GM23338 (cell line): ENCODE results near the gene CD7. TPM values are rescaled to one million over a fixed set of nuclear protein-coding genes. Genes with fewer than 3 reads are reported as not detected.
A peak's percentile ranks its signal among the peaks of the same experiment; 100 is the strongest.

Experiments used
- ATAC-seq: fragments of 200-7000 bp; cut with Tn5 transposase; 3 replicates; pipeline ENCODE4 v1.9.1; 2020
- DNase-seq: peaks from one replicate; pipeline ENCODE4 v3.0.0-alpha.2; 2015; ENCODE audit warnings: low spot score
- H2AFZ ChIP-seq: fragments of 200-600 bp; sonication (generic); 2 replicates; pipeline ENCODE4 v1.8.0; 2016; ENCODE audit warnings: antibody characterized with exemption, mild to moderate bottlenecking, moderate library complexity
- H3F3A ChIP-seq: fragments of 200-600 bp; sonication (generic); replicated peaks from 2 replicates; pipeline ENCODE4 v1.8.0; 2017; ENCODE audit warnings: antibody characterized with exemption, mixed run types, low read depth
- H3K27ac ChIP-seq: fragments of 200-600 bp; sonication (generic); 2 replicates; pipeline ENCODE4 v1.6.1; 2016; ENCODE audit warnings: low read depth
- H3K27me3 ChIP-seq: fragments of 200-600 bp; sonication (generic); 2 replicates; pipeline ENCODE4 v1.8.0; 2016; ENCODE audit warnings: mild to moderate bottlenecking, mixed run types, moderate library complexity; ENCODE audit not compliant: insufficient read depth
- H3K36me3 ChIP-seq: fragments of 200-600 bp; sonication (generic); 2 replicates; pipeline ENCODE4 v1.8.0; 2016; ENCODE audit warnings: mild to moderate bottlenecking; ENCODE audit not compliant: insufficient read depth
- H3K4me1 ChIP-seq: fragments of 200-600 bp; sonication (generic); 2 replicates; pipeline ENCODE4 v1.8.0; 2016; ENCODE audit warnings: mild to moderate bottlenecking, moderate library complexity; ENCODE audit not compliant: insufficient read depth
- H3K4me2 ChIP-seq: fragments of 200-600 bp; sonication (generic); 2 replicates; pipeline ENCODE4 v1.7.1; 2017; ENCODE audit warnings: mixed run types
- H3K4me3 ChIP-seq: fragments of 200-600 bp; sonication (generic); 2 replicates; pipeline ENCODE4 v1.6.1; 2016; ENCODE audit warnings: mixed run types
- H3K79me2 ChIP-seq: fragments of 200-600 bp; sonication (generic); replicated peaks from 2 replicates; pipeline ENCODE4 v1.8.0; 2017; ENCODE audit warnings: mild to moderate bottlenecking; ENCODE audit not compliant: insufficient read depth
- H3K9me2 ChIP-seq: fragments of 200-600 bp; sonication (generic); 2 replicates; pipeline ENCODE4 v1.8.0; 2017; ENCODE audit not compliant: insufficient read depth
- H4K20me1 ChIP-seq: fragments of 200-600 bp; sonication (generic); replicated peaks from 2 replicates; pipeline ENCODE4 v1.8.0; 2017; ENCODE audit warnings: mild to moderate bottlenecking; ENCODE audit not compliant: insufficient read depth
- H3K27ac Mint-ChIP-seq: 2 replicates; pipeline ENCODE4 v1.8.0; 2020; ENCODE audit warnings: inconsistent platforms, mild to moderate bottlenecking, moderate library complexity, mixed read lengths
- H3K27me3 Mint-ChIP-seq: 3 replicates; pipeline ENCODE4 v1.8.0; 2022; ENCODE audit warnings: low read depth, mild to moderate bottlenecking, moderate library complexity, mixed read lengths, inconsistent platforms; ENCODE audit not compliant: insufficient read depth, poor library complexity
- H3K36me3 Mint-ChIP-seq: 3 replicates; pipeline ENCODE4 v1.8.0; 2021; ENCODE audit warnings: low read depth, mild to moderate bottlenecking, inconsistent platforms, moderate library complexity, mixed read lengths
- H3K4me1 Mint-ChIP-seq: 3 replicates; pipeline ENCODE4 v1.8.0; 2020; ENCODE audit warnings: mild to moderate bottlenecking, inconsistent platforms, mixed read lengths
- H3K4me3 Mint-ChIP-seq: 3 replicates; pipeline ENCODE4 v1.8.0; 2021; ENCODE audit warnings: moderate library complexity, mild to moderate bottlenecking, inconsistent platforms, mixed read lengths
- H3K9me3 Mint-ChIP-seq: 3 replicates; pipeline ENCODE4 v1.8.0; 2020; ENCODE audit warnings: moderate library complexity, mild to moderate bottlenecking, inconsistent platforms, mixed read lengths
- CREB1 ChIP-seq: fragments of 250-450 bp; sonication (Bioruptor Pico); IDR thresholded peaks from 2 replicates; pipeline ENCODE4 v1.5.0; 2020; ENCODE audit warnings: low read depth, mild to moderate bottlenecking, moderate library complexity
- EZH2 ChIP-seq: fragments of 200-600 bp; sonication (generic); IDR thresholded peaks from one replicate; pipeline ENCODE4 v1.8.0; 2017; ENCODE audit warnings: antibody characterized with exemption, mild to moderate bottlenecking, low read depth; ENCODE audit not compliant: unreplicated experiment
- JUNB ChIP-seq: IDR thresholded peaks from one replicate; pipeline ENCODE4 v1.6.1; 2016; ENCODE audit warnings: antibody characterized with exemption; ENCODE audit not compliant: unreplicated experiment
- polyA plus RNA-seq: library from polyadenylated mRNA; unstranded; fragments of >200 nt; fragmentation: Nextera tagmentation; extraction: Ambion mirVana; gene quantifications from 2 replicates; pipeline ENCODE4 v1.2.1, GENCODE V29; 2016
- total RNA-seq: library from RNA; depleted of rRNA; stranded (reverse); fragments of >200 nt; shearing (Covaris generic); gene quantifications from 2 replicates; pipeline ENCODE4 v1.2.3, GENCODE V29; 2014
- TF ChIP-seq, protein P1 (sequence below): IDR thresholded peaks from one replicate; pipeline ENCODE4 v1.6.1; 2018; ENCODE audit warnings: antibody characterized with exemption; ENCODE audit not compliant: unreplicated experiment
- TF ChIP-seq, protein P2 (sequence below): fragments of 250-450 bp; sonication (Bioruptor Pico); IDR thresholded peaks from 2 replicates; pipeline ENCODE4 v1.5.0; 2020; ENCODE audit warnings: mild to moderate bottlenecking, moderate library complexity

CD7 gene
- total and polyA plus RNA-seq, 2 experiments from 2014 or later, result 0.42 to 0.44 TPM

DNA sequence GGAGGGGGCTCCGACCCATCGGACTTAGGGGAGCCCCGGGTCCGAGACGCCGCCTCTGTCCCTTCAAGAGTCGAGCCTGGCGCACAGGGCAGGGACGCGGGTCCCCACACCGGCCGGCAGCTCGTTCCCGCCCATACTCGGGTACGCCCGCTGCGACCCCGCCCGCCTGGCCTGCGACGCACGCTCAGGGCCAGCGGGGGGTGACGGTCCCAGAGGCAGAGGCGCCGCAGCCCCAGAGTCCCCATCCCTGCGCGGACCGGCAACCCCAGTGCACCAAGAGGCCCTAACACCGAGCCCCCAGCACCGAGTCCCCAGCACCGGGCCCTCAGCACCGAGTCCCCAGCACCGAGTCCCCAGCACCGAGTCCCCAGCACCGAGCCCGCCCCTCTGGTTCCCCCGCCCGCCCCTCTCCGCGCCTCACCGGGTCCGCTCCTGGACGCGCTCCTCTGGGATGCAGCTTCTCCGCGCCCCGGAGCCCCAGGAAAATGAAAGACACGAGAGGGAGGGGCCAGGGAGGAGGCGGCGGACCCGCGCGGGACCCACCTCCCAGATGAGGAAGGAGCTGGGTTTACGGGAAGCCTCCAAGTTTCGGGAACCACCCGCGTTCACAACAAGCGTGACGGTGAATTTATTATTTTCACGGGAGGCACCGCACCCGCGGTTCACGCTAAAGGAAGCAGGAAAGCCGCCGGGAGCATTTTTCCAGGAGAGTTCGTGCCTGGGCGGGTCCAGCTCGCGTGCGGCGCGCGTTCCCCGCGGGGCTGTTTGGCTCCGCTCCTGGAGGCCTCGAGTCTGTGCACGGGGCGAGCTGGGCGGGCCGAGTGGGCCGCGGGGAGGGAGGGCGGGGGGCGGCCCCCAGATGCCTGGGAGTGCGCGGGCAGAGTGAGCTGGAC is 16.1 kb upstream of the CD7 start, which contains the start of gene SECTM1:
TSS of gene SECTM1 (minus strand) at position 488 of the 893 bp plus-strand sequence. CDS start 6,526 bp downstream, outside the sequence.
- H3K36me3 ChIP-seq, result no peaks in the 10 kb centered on the region
- H3K4me3 Mint-ChIP-seq, result peak within 1 kb of the TSS; percentile 58
- TF ChIP-seq JUNB, result no peak
- TF ChIP-seq, protein P1, sequence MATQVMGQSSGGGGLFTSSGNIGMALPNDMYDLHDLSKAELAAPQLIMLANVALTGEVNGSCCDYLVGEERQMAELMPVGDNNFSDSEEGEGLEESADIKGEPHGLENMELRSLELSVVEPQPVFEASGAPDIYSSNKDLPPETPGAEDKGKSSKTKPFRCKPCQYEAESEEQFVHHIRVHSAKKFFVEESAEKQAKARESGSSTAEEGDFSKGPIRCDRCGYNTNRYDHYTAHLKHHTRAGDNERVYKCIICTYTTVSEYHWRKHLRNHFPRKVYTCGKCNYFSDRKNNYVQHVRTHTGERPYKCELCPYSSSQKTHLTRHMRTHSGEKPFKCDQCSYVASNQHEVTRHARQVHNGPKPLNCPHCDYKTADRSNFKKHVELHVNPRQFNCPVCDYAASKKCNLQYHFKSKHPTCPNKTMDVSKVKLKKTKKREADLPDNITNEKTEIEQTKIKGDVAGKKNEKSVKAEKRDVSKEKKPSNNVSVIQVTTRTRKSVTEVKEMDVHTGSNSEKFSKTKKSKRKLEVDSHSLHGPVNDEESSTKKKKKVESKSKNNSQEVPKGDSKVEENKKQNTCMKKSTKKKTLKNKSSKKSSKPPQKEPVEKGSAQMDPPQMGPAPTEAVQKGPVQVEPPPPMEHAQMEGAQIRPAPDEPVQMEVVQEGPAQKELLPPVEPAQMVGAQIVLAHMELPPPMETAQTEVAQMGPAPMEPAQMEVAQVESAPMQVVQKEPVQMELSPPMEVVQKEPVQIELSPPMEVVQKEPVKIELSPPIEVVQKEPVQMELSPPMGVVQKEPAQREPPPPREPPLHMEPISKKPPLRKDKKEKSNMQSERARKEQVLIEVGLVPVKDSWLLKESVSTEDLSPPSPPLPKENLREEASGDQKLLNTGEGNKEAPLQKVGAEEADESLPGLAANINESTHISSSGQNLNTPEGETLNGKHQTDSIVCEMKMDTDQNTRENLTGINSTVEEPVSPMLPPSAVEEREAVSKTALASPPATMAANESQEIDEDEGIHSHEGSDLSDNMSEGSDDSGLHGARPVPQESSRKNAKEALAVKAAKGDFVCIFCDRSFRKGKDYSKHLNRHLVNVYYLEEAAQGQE, result no peak
- no peak for TF ChIP-seq CREB1 (CRISPR knock-in tag)
- TF ChIP-seq, protein P2, sequence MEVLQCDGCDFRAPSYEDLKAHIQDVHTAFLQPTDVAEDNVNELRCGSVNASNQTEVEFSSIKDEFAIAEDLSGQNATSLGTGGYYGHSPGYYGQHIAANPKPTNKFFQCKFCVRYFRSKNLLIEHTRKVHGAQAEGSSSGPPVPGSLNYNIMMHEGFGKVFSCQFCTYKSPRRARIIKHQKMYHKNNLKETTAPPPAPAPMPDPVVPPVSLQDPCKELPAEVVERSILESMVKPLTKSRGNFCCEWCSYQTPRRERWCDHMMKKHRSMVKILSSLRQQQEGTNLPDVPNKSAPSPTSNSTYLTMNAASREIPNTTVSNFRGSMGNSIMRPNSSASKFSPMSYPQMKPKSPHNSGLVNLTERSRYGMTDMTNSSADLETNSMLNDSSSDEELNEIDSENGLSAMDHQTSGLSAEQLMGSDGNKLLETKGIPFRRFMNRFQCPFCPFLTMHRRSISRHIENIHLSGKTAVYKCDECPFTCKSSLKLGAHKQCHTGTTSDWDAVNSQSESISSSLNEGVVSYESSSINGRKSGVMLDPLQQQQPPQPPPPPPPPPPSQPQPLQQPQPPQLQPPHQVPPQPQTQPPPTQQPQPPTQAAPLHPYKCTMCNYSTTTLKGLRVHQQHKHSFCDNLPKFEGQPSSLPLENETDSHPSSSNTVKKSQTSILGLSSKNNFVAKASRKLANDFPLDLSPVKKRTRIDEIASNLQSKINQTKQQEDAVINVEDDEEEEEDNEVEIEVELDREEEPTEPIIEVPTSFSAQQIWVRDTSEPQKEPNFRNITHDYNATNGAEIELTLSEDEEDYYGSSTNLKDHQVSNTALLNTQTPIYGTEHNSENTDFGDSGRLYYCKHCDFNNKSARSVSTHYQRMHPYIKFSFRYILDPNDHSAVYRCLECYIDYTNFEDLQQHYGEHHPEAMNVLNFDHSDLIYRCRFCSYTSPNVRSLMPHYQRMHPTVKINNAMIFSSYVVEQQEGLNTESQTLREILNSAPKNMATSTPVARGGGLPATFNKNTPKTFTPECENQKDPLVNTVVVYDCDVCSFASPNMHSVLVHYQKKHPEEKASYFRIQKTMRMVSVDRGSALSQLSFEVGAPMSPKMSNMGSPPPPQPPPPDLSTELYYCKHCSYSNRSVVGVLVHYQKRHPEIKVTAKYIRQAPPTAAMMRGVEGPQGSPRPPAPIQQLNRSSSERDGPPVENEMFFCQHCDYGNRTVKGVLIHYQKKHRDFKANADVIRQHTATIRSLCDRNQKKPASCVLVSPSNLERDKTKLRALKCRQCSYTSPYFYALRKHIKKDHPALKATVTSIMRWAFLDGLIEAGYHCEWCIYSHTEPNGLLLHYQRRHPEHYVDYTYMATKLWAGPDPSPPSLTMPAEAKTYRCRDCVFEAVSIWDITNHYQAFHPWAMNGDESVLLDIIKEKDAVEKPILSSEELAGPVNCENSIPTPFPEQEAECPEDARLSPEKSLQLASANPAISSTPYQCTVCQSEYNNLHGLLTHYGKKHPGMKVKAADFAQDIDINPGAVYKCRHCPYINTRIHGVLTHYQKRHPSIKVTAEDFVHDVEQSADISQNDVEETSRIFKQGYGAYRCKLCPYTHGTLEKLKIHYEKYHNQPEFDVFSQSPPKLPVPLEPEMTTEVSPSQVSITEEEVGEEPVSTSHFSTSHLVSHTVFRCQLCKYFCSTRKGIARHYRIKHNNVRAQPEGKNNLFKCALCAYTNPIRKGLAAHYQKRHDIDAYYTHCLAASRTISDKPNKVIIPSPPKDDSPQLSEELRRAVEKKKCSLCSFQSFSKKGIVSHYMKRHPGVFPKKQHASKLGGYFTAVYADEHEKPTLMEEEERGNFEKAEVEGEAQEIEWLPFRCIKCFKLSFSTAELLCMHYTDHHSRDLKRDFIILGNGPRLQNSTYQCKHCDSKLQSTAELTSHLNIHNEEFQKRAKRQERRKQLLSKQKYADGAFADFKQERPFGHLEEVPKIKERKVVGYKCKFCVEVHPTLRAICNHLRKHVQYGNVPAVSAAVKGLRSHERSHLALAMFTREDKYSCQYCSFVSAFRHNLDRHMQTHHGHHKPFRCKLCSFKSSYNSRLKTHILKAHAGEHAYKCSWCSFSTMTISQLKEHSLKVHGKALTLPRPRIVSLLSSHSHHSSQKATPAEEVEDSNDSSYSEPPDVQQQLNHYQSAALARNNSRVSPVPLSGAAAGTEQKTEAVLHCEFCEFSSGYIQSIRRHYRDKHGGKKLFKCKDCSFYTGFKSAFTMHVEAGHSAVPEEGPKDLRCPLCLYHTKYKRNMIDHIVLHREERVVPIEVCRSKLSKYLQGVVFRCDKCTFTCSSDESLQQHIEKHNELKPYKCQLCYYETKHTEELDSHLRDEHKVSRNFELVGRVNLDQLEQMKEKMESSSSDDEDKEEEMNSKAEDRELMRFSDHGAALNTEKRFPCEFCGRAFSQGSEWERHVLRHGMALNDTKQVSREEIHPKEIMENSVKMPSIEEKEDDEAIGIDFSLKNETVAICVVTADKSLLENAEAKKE (CRISPR knock-in tag), result no peak
- peak; percentile 64 for TF ChIP-seq EZH2
- H3K4me1 Mint-ChIP-seq, result peaks cover 20% of the 10 kb centered on the region
- H3K9me2 ChIP-seq, result no peaks in the 10 kb centered on the region
- peak within 1 kb of the TSS; percentile 60 for H3K4me3 ChIP-seq
- peaks cover 63% of the 10 kb centered on the region for H3K27me3 Mint-ChIP-seq
- H3K27ac ChIP-seq, result no peak within 1 kb of the TSS
- H2AFZ ChIP-seq, result peak within 1 kb of the TSS; percentile 84; the same call in 1 of the 2 replicates
- DNase-seq, result peak; percentile 71
- H3K4me2 ChIP-seq, result peak within 1 kb of the TSS; percentile 83
- H3K9me3 Mint-ChIP-seq, result no peaks in the 10 kb centered on the region
- H3K27me3 ChIP-seq, result peaks cover 62% of the 10 kb centered on the region
- H4K20me1 ChIP-seq, result 0 out of 2 replicates have a peak, but pooled peaks cover 5% of the 10 kb centered on the region
- no peaks in the 10 kb centered on the region for H3F3A ChIP-seq
- no peaks in the 10 kb centered on the region for H3K79me2 ChIP-seq
- H3K4me1 ChIP-seq, result peaks cover 7% of the 10 kb centered on the region
- H3K36me3 Mint-ChIP-seq, result no peaks in the 10 kb centered on the region; the same call in 2 of the 3 replicates
- ATAC-seq, result peak; percentile 44
- no peak within 1 kb of the TSS for H3K27ac Mint-ChIP-seq
